Vagina (tissue), 2 donors: ENCODE data around the gene DOCK2. TPM values are rescaled to one million over a fixed set of nuclear protein-coding genes. Genes with fewer than 3 reads are reported as not detected.
"Not testable (repeated sequence)": the region's sequence is repeated elsewhere in the genome, so short reads cannot be mapped to it uniquely, and the experiment has no call there.

ENCODE experiments used
- DNase-seq, 2 donors: peaks; one replicate each; pipeline ENCODE4 v3.0.0-alpha.2; 2017; ENCODE audit errors: extremely low spot score in 2 of 2
- H3K27ac ChIP-seq: fragments of 200-600 bp; sonication (generic); one replicate; pipeline ENCODE4 v1.5.1; 2019
- H3K27me3 ChIP-seq: fragments of 200-600 bp; sonication (generic); one replicate; pipeline ENCODE4 v1.5.1; 2019
- H3K36me3 ChIP-seq, 2 donors: fragments of 200-600 bp; sonication (generic); one replicate each; pipeline ENCODE4 v1.5.1; 2017 to 2019
- H3K4me1 ChIP-seq: fragments of 200-600 bp; sonication (generic); one replicate; pipeline ENCODE4 v1.5.1; 2019
- H3K4me3 ChIP-seq, 2 donors: fragments of 200-600 bp; sonication (generic); 1 replicate in 1 of 2; 2 replicates in 1 of 2; pipeline ENCODE4 v1.5.1; 2016 to 2019
- H3K9me3 ChIP-seq: fragments of 200-600 bp; sonication (generic); one replicate; pipeline ENCODE4 v1.5.1; 2019
- CTCF ChIP-seq, 3 experiments: fragments of 450-650 bp in 2 of 3; fragments of 200-600 bp in 1 of 3; sonication (generic) in 1 of 3; IDR thresholded peaks; one replicate each; pipeline ENCODE4 v1.5.1; 2017 to 2019; ENCODE audit warnings: antibody characterized with exemption in 3 of 3, mild to moderate bottlenecking in 2 of 3, moderate library complexity in 2 of 3
- POLR2A ChIP-seq, 2 donors: fragments of 450-650 bp; IDR thresholded peaks; one replicate each; pipeline ENCODE4 v1.6.1; 2017; ENCODE audit warnings: antibody characterized with exemption in 2 of 2, mild to moderate bottlenecking in 2 of 2, moderate library complexity in 2 of 2
- POLR2AphosphoS5 ChIP-seq, 2 donors: sonication (generic); formaldehyde crosslinking; IDR thresholded peaks; one replicate each; pipeline ENCODE4 v1.9.0; 2017; ENCODE audit warnings: antibody characterized with exemption in 2 of 2, mild to moderate bottlenecking in 2 of 2, low read depth in 1 of 2; ENCODE audit not compliant: insufficient read depth in 1 of 2
- intact Hi-C: fragments of 100-400 bp; cut with DNase I; formaldehyde crosslinking; loops from one replicate; pipeline ENCODE4 v1.15.1; 2023
- total RNA-seq: library from RNA; depleted of rRNA; stranded (reverse); fragments of >200 nt; gene quantifications from one replicate; pipeline ENCODE4 v1.2.3, GENCODE V29; 2016

DOCK2 gene
- total RNA-seq, 1 donor from 2014 or later: 18.2 TPM

DNA sequence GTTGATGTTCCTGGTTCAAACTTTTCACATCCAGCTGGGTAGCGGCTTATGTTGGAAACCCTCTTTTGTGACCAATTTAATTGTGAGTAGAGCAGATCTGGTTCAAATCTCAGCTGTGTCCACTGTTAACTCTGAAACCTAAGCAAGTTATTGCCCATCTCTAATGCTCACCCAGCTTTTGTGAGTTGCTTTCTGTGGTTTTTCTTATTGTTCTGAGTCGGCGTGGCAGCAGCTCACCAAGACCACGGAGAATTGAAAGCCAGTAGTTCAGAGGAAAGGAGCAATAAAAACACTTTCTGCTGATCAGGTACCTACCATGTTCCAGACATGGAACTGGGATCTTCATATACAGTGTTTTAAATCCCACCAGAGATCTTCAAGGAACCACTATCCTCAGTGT lies 114.4 kb downstream of the DOCK2 start:
- DNase-seq: no peak
- Histone ChIP-seq H3K36me3 (no peaks in the 10 kb centered on the region), H3K27ac (no peak overlapping the region), H3K9me3 (no peaks in the 10 kb centered on the region), H3K4me1 (no peaks in the 10 kb centered on the region), H3K4me3 (no peak overlapping the region), H3K27me3 (no peaks in the 10 kb centered on the region)
- intact Hi-C loops: no loop called here
- TF ChIP-seq CTCF (IDR thresholded peaks at IDR 0.05) (no peak), POLR2A (IDR thresholded peaks at IDR 0.05) (no peak), POLR2AphosphoS5 (IDR thresholded peaks at IDR 0.05; ENCODE audit: insufficient read depth in 1 of 2, low read depth in 1 of 2) (no peak)

GRCh38 chr5:169752566-169752965 lies 115.5 kb downstream of the DOCK2 start:
- H3K36me3 ChIP-seq, intact Hi-C loops, H3K9me3 ChIP-seq, H3K27me3 ChIP-seq, H3K4me3 ChIP-seq, H3K4me1 ChIP-seq, H3K27ac ChIP-seq: not testable (repeated sequence)
- peak in 1 of 2 donors; percentile 22 for DNase-seq

GRCh38 chr5:169753795-169754194 lies 116.7 kb downstream of the DOCK2 start:
- Histone ChIP-seq H3K4me3 (no peak overlapping the region), H3K36me3 (no peaks in the 10 kb centered on the region), H3K27me3 (no peaks in the 10 kb centered on the region), H3K9me3 (no peaks in the 10 kb centered on the region), H3K4me1 (no peaks in the 10 kb centered on the region), H3K27ac (no peak overlapping the region)
- intact Hi-C loops: no loop called here
- DNase-seq: peak in 1 of 2 donors; percentile 20
- TF ChIP-seq POLR2AphosphoS5 (IDR thresholded peaks at IDR 0.05; ENCODE audit: insufficient read depth in 1 of 2, low read depth in 1 of 2) (no peak), CTCF (IDR thresholded peaks at IDR 0.05) (no peak), POLR2A (IDR thresholded peaks at IDR 0.05) (no peak)

- TF ChIP-seq POLR2AphosphoS5 (IDR thresholded peaks at IDR 0.05; ENCODE audit: insufficient read depth in 1 of 2, low read depth in 1 of 2) (no peak), CTCF (IDR thresholded peaks at IDR 0.05) (no peak), POLR2A (IDR thresholded peaks at IDR 0.05) (no peak)
- intact Hi-C loops: no loop called here
- no peak overlapping the region for H3K27ac ChIP-seq
- no peak overlapping the region for H3K4me3 ChIP-seq
- H3K4me1 ChIP-seq: no peaks in the 10 kb centered on the region
- DNase-seq: peak in 1 of 2 donors; percentile 40
- H3K36me3 ChIP-seq: no peaks in the 10 kb centered on the region
- H3K27me3 ChIP-seq: no peaks in the 10 kb centered on the region
- H3K9me3 ChIP-seq: no peaks in the 10 kb centered on the region
Observed at GRCh38 chr5:169754737-169755136, 117.7 kb downstream of the DOCK2 start.

DNA sequence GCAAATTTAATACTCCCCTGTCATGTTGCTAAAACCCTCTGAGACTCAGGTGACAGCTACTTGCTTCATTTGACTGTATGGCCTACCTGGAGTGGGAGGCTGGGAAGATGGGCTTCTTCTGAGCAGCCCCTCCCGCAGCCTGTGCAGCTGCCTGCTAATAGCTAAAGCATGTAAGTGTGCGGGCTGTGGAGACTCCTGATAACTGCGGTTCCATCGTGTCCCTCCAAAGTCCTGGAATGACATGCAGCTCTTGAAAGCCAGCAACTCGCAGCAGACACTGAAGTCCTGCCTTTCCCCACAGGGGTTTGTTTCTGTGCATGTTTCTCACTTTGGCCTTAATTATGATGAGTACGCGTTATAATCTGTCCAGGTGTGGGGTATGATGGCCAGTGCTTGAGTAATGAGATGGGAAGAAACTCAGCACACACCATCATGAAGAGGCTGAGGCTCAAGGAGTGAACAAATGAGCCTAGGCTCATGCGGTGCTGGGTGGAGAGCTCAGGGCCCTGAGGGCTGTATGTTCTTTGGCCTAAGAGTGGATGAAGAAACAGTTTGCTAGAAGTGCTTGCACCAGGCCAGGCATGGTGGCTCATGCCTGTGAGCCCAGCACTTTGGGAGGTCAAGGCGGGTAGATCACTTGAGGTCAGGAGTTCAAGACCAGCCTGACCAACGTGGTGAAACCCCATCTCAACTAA lies 119.1 kb downstream of the DOCK2 start:
- H3K27ac ChIP-seq: no peak overlapping the region
- peak in 1 of 2 donors; percentile 20 for DNase-seq
- H3K9me3 ChIP-seq: no peaks in the 10 kb centered on the region
- TF ChIP-seq POLR2A (IDR thresholded peaks at IDR 0.05): no peak
- TF ChIP-seq POLR2AphosphoS5 (IDR thresholded peaks at IDR 0.05; ENCODE audit: insufficient read depth in 1 of 2, low read depth in 1 of 2): no peak
- TF ChIP-seq CTCF (IDR thresholded peaks at IDR 0.05): no peak
- intact Hi-C loops: no loop called here
- no peak overlapping the region for H3K4me3 ChIP-seq
- H3K4me1 ChIP-seq: no peaks in the 10 kb centered on the region
- no peaks in the 10 kb centered on the region for H3K27me3 ChIP-seq
- no peaks in the 10 kb centered on the region for H3K36me3 ChIP-seq
